SK-N-SH treated with all-trans-retinoic acid at 6 μM for 48 hours (cell line): Measurements from ENCODE around the gene UIMC1.

ENCODE experiments used
- BACH2 ChIP-seq: fragments of 250-450 bp; sonication (Bioruptor Pico); IDR thresholded peaks from 2 replicates; pipeline ENCODE4 v1.9.0; 2021; ENCODE audit warnings: mild to moderate bottlenecking, borderline replicate concordance
- CSDC2 ChIP-seq: fragments of 250-450 bp; sonication (Bioruptor Pico); IDR thresholded peaks from 2 replicates; pipeline ENCODE4 v1.5.0; 2020; ENCODE audit warnings: mild to moderate bottlenecking, moderate library complexity
- ESRRG ChIP-seq: fragments of 250-450 bp; sonication (Bioruptor Pico); IDR thresholded peaks from 2 replicates; pipeline ENCODE4 v1.6.1; 2021; ENCODE audit warnings: mild to moderate bottlenecking
- GLIS3 ChIP-seq: fragments of 250-450 bp; sonication (Bioruptor Pico); IDR thresholded peaks from 2 replicates; pipeline ENCODE4 v1.5.0; 2020; ENCODE audit warnings: mild to moderate bottlenecking, moderate library complexity
- PPARA ChIP-seq: fragments of 250-450 bp; sonication (Bioruptor Pico); IDR thresholded peaks from 2 replicates; pipeline ENCODE4 v1.5.0; 2020; ENCODE audit warnings: mild to moderate bottlenecking, borderline replicate concordance
- RARB ChIP-seq: fragments of 250-450 bp; sonication (Bioruptor Pico); IDR thresholded peaks from 2 replicates; pipeline ENCODE4 v1.8.0; 2021; ENCODE audit warnings: mild to moderate bottlenecking, moderate library complexity
- ZFP3 ChIP-seq: fragments of 250-450 bp; sonication (Bioruptor Pico); IDR thresholded peaks from 2 replicates; pipeline ENCODE4 v1.5.0; 2020; ENCODE audit warnings: mild to moderate bottlenecking, moderate library complexity
- ZFP30 ChIP-seq: fragments of 450-650 bp; formaldehyde crosslinking; IDR thresholded peaks from 2 replicates; pipeline ENCODE4 v1.5.0; 2022; ENCODE audit warnings: mild to moderate bottlenecking, moderate library complexity
- ZNF565 ChIP-seq: fragments of 450-650 bp; formaldehyde crosslinking; conservative IDR thresholded peaks from 2 replicates; pipeline ENCODE4 v1.5.0; 2020; ENCODE audit warnings: low read depth, mild to moderate bottlenecking, moderate library complexity
- TF ChIP-seq, protein P1 (sequence below): fragments of 250-450 bp; sonication (Bioruptor Pico); IDR thresholded peaks from 2 replicates; pipeline ENCODE4 v1.8.0; 2021; ENCODE audit warnings: low read depth, mild to moderate bottlenecking, moderate library complexity, borderline replicate concordance
- TF ChIP-seq, protein P2 (sequence below): fragments of 250-450 bp; sonication (Bioruptor Pico); IDR thresholded peaks from 2 replicates; pipeline ENCODE4 v1.8.0; 2020; ENCODE audit warnings: mild to moderate bottlenecking, moderate library complexity, borderline replicate concordance
- TF ChIP-seq, protein P3 (sequence below): fragments of 250-450 bp; sonication (Bioruptor Pico); IDR thresholded peaks from 2 replicates; pipeline ENCODE4 v1.5.1; 2020; ENCODE audit warnings: low read depth, mild to moderate bottlenecking, moderate library complexity
- TF ChIP-seq, protein P4 (sequence below): fragments of 250-450 bp; sonication (Bioruptor Pico); IDR thresholded peaks from 2 replicates; pipeline ENCODE4 v1.5.0; 2020; ENCODE audit warnings: mild to moderate bottlenecking, moderate library complexity
- TF ChIP-seq, protein P5 (sequence below): fragments of 250-450 bp; sonication (Bioruptor Pico); IDR thresholded peaks from 2 replicates; pipeline ENCODE4 v1.5.1; 2021; ENCODE audit warnings: mild to moderate bottlenecking, moderate library complexity

DNA sequence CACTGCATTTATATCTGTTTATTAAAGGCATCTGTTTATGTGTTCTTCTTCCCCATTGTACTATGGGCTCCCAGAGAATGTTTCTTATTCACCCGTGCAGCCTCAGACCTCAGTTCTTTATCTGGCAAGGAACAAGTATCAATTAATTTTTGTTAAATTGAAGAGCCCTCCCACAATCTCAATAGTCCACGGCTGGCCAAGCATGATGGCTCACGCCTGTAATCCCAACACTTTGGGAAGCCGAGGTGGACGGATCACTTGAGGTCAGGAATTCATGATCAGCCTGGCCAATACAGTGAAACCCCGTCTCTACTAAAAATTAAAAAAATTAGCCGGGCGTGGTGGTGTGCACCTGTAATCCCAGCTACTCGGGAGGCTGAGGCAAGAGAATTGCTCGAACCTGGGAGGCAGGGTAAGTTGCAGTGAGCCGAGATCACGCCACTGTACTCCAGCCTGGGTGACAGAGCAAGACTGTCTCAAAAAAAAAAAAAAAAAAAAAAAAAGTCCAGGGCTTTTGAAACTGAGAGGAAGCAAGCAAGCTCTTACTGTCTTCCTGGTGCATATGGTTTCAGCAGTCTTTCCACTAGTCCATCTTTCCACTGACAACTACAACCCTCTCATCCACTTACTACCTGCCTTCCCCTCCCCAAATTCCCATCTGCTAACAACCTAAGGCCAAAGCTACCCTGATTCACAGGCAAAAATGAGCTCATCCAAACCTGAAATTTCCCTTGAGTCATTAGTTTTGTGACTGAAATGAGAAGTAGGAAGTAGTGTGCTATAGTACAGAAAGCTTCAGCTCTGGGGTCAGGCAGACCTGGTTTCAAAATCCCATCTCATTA lies 105.1 kb downstream of the UIMC1 start:
- TF ChIP-seq ZFP30 (CRISPR knock-in tag) (no peak), PPARA (CRISPR knock-in tag) (no peak), CSDC2 (CRISPR knock-in tag) (no peak), ZFP3 (no peak), BACH2 (CRISPR knock-in tag) (no peak), ESRRG (CRISPR knock-in tag) (no peak), GLIS3 (CRISPR knock-in tag) (no peak), RARB (CRISPR knock-in tag) (no peak), ZNF565 (CRISPR knock-in tag) (no peak)
- TF ChIP-seq, protein P1, sequence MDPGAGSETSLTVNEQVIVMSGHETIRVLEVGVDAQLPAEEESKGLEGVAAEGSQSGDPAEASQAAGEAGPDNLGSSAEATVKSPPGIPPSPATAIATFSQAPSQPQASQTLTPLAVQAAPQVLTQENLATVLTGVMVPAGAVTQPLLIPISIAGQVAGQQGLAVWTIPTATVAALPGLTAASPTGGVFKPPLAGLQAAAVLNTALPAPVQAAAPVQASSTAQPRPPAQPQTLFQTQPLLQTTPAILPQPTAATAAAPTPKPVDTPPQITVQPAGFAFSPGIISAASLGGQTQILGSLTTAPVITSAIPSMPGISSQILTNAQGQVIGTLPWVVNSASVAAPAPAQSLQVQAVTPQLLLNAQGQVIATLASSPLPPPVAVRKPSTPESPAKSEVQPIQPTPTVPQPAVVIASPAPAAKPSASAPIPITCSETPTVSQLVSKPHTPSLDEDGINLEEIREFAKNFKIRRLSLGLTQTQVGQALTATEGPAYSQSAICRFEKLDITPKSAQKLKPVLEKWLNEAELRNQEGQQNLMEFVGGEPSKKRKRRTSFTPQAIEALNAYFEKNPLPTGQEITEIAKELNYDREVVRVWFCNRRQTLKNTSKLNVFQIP = no peak
- TF ChIP-seq, protein P2, sequence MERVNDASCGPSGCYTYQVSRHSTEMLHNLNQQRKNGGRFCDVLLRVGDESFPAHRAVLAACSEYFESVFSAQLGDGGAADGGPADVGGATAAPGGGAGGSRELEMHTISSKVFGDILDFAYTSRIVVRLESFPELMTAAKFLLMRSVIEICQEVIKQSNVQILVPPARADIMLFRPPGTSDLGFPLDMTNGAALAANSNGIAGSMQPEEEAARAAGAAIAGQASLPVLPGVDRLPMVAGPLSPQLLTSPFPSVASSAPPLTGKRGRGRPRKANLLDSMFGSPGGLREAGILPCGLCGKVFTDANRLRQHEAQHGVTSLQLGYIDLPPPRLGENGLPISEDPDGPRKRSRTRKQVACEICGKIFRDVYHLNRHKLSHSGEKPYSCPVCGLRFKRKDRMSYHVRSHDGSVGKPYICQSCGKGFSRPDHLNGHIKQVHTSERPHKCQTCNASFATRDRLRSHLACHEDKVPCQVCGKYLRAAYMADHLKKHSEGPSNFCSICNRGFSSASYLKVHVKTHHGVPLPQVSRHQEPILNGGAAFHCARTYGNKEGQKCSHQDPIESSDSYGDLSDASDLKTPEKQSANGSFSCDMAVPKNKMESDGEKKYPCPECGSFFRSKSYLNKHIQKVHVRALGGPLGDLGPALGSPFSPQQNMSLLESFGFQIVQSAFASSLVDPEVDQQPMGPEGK (CRISPR knock-in tag) = no peak
- TF ChIP-seq, protein P3, sequence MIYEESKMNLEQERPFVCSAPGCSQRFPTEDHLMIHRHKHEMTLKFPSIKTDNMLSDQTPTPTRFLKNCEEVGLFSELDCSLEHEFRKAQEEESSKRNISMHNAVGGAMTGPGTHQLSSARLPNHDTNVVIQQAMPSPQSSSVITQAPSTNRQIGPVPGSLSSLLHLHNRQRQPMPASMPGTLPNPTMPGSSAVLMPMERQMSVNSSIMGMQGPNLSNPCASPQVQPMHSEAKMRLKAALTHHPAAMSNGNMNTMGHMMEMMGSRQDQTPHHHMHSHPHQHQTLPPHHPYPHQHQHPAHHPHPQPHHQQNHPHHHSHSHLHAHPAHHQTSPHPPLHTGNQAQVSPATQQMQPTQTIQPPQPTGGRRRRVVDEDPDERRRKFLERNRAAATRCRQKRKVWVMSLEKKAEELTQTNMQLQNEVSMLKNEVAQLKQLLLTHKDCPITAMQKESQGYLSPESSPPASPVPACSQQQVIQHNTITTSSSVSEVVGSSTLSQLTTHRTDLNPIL = no peak
- TF ChIP-seq, protein P4, sequence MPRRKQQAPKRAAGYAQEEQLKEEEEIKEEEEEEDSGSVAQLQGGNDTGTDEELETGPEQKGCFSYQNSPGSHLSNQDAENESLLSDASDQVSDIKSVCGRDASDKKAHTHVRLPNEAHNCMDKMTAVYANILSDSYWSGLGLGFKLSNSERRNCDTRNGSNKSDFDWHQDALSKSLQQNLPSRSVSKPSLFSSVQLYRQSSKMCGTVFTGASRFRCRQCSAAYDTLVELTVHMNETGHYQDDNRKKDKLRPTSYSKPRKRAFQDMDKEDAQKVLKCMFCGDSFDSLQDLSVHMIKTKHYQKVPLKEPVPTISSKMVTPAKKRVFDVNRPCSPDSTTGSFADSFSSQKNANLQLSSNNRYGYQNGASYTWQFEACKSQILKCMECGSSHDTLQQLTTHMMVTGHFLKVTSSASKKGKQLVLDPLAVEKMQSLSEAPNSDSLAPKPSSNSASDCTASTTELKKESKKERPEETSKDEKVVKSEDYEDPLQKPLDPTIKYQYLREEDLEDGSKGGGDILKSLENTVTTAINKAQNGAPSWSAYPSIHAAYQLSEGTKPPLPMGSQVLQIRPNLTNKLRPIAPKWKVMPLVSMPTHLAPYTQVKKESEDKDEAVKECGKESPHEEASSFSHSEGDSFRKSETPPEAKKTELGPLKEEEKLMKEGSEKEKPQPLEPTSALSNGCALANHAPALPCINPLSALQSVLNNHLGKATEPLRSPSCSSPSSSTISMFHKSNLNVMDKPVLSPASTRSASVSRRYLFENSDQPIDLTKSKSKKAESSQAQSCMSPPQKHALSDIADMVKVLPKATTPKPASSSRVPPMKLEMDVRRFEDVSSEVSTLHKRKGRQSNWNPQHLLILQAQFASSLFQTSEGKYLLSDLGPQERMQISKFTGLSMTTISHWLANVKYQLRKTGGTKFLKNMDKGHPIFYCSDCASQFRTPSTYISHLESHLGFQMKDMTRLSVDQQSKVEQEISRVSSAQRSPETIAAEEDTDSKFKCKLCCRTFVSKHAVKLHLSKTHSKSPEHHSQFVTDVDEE (CRISPR knock-in tag) = no peak
- TF ChIP-seq, protein P5, sequence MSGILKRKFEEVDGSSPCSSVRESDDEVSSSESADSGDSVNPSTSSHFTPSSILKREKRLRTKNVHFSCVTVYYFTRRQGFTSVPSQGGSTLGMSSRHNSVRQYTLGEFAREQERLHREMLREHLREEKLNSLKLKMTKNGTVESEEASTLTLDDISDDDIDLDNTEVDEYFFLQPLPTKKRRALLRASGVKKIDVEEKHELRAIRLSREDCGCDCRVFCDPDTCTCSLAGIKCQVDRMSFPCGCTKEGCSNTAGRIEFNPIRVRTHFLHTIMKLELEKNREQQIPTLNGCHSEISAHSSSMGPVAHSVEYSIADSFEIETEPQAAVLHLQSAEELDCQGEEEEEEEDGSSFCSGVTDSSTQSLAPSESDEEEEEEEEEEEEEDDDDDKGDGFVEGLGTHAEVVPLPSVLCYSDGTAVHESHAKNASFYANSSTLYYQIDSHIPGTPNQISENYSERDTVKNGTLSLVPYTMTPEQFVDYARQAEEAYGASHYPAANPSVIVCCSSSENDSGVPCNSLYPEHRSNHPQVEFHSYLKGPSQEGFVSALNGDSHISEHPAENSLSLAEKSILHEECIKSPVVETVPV = no peak
